ENCODE data around the gene MC1R. TPM values are rescaled to one million over a fixed set of nuclear protein-coding genes. Genes with fewer than 3 reads are reported as not detected.
"Not testable (repeated sequence)": the region's sequence is repeated elsewhere in the genome, so short reads cannot be mapped to it uniquely, and the experiment has no call there.

The MC1R gene
- total RNA-seq, 1 donor from 2014 or later: 2.8 TPM

GRCh38 chr16:89934019-89934418 is 15.4 kb downstream of the MC1R start:
- not testable (repeated sequence) for DNase-seq (ENCODE audit: extremely low read depth, low read depth, low spot score)

- no peak for DNase-seq (ENCODE audit: extremely low read depth, low read depth, low spot score)
These were observed 16.2 kb downstream of the MC1R start for GRCh38 chr16:89934611-89935553.

- DNase-seq (ENCODE audit: extremely low read depth, low read depth, low spot score): not testable (repeated sequence)
These were observed 17.0 kb downstream of the MC1R start for GRCh38 chr16:89935620-89936019.

GRCh38 chr16:89936034-89936433 is 17.4 kb downstream of the MC1R start:
- DNase-seq (ENCODE audit: extremely low read depth, low read depth, low spot score): no peak

GRCh38 chr16:89936508-89936907 is 17.8 kb downstream of the MC1R start:
- DNase-seq (ENCODE audit: extremely low read depth, low read depth, low spot score): no peak

- no peak for DNase-seq (ENCODE audit: extremely low read depth, low read depth, low spot score)
These were observed 18.3 kb downstream of the MC1R start for GRCh38 chr16:89936981-89937380.

GRCh38 chr16:89938175-89938885 is 19.7 kb downstream of the MC1R start:
- DNase-seq (ENCODE audit: extremely low read depth, low read depth, low spot score): no peak

- DNase-seq (ENCODE audit: extremely low read depth, low read depth, low spot score): no peak
These were observed 26.1 kb downstream of the MC1R start for GRCh38 chr16:89944773-89945172.

GRCh38 chr16:89945654-89946053 is 27.0 kb downstream of the MC1R start:
- no peak for DNase-seq (ENCODE audit: extremely low read depth, low read depth, low spot score)

- no peak for DNase-seq (ENCODE audit: extremely low read depth, low read depth, low spot score)
These were observed 27.9 kb downstream of the MC1R start for GRCh38 chr16:89946515-89946914.

GRCh38 chr16:89949121-89949742 is 30.6 kb downstream of the MC1R start:
- no peak for DNase-seq (ENCODE audit: extremely low read depth, low read depth, low spot score)

GRCh38 chr16:89949756-89950155 is 31.1 kb downstream of the MC1R start:
- no peak for DNase-seq (ENCODE audit: extremely low read depth, low read depth, low spot score)

- no peak for DNase-seq (ENCODE audit: extremely low read depth, low read depth, low spot score)
These were observed 32.8 kb downstream of the MC1R start for GRCh38 chr16:89951509-89951908.

GRCh38 chr16:89952049-89952448 is 33.4 kb downstream of the MC1R start:
- no peak for DNase-seq (ENCODE audit: extremely low read depth, low read depth, low spot score)

- DNase-seq (ENCODE audit: extremely low read depth, low read depth, low spot score): no peak
These were observed 33.9 kb downstream of the MC1R start for GRCh38 chr16:89952551-89952950.

- no peak for DNase-seq (ENCODE audit: extremely low read depth, low read depth, low spot score)
These were observed 35.2 kb downstream of the MC1R start for GRCh38 chr16:89953671-89954406.

- no peak for DNase-seq (ENCODE audit: extremely low read depth, low read depth, low spot score)
These were observed 35.8 kb downstream of the MC1R start for GRCh38 chr16:89954462-89954861.

GRCh38 chr16:89955001-89955685 is 36.5 kb downstream of the MC1R start:
- DNase-seq (ENCODE audit: extremely low read depth, low read depth, low spot score): no peak

GRCh38 chr16:89956505-89957215 is 38.0 kb downstream of the MC1R start:
- DNase-seq (ENCODE audit: extremely low read depth, low read depth, low spot score): no peak

Measured in glomerular endothelial cell (primary cell).